ENCODE measurements around the gene SOX10. TPM values are rescaled to one million over a fixed set of nuclear protein-coding genes. Genes with fewer than 3 reads are reported as not detected.

SOX10 gene
- total and polyA plus RNA-seq, 2 of the 4 experiments (the other 2 are of a cell fraction) = not detected

DNA sequence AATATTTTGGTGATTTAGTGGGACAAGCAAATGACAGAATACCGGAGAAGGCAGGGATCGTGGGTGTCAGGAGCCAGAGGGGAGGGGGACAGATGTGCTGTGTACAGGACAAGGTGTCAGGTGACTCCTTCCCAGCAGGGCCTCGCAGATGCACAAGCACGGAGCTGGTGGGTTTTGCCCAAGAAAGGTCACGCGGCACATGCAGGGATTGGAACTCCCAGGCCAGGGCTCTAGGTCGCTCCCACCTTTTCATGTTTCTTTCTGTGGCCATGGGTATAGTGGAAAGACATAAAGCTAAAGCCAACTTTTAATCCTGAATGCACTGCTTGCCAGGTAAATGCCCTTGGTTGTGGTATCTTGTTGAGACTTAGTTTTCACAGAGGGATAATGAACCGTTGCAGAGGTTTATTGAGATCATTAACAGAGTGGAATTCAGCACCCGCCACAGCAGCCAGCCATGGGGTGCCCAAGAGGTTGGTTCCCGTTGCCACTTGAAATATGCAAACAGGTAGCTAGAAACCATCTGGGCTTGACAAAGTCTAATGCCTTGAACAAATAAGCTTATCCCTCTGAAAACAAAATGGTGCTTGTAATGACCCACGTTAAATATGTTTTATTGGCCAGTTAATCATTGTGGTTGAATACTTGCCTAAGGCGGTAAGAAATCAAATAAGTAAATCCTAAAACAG, 41.1 kb downstream of the SOX10 start:
- no peak overlapping the region for H2AK5ac ChIP-seq (ENCODE audit: low read depth, low read length)

More for the DNA sequence above, 41.1 kb downstream of the SOX10 start:
- Histone ChIP-seq H4K5ac (ENCODE audit: low read depth, low read length) (no peak overlapping the region), H4K91ac (ENCODE audit: insufficient read depth, low read depth, low read length) (no peak overlapping the region), H3K36me3 (ENCODE audit: control insufficient read depth, insufficient read depth, low read length) (peaks cover 33% of the 10 kb centered on the region), H3K9me1 (ENCODE audit: insufficient read depth, low read length) (0 out of 2 replicates have a peak, but pooled peaks cover 7% of the 10 kb centered on the region), H2AK9ac (replicated peaks; ENCODE audit: low read depth, low read length, poor library complexity) (peak overlapping the region; percentile 65), H2BK5ac (ENCODE audit: low read depth, low read length, poor library complexity, severe bottlenecking) (no peak overlapping the region), H2BK15ac (ENCODE audit: low read depth, low read length) (no peak overlapping the region), H3K4me1 (ENCODE audit: control insufficient read depth, insufficient read depth, low read length) (no peaks in the 10 kb centered on the region), H3K9me3 (ENCODE audit: control insufficient read depth, insufficient read depth, low read length) (no peaks in the 10 kb centered on the region), H3K18ac (ENCODE audit: low read depth, low read length) (no peak overlapping the region), H4K20me1 (ENCODE audit: insufficient read depth, low read length) (no peaks in the 10 kb centered on the region), H3K4ac (ENCODE audit: low read depth, low read length) (no peak overlapping the region), H3K9ac (ENCODE audit: low read depth, low read length) (no peak overlapping the region), H3K56ac (ENCODE audit: extremely low read depth, insufficient read depth, low read length) (no peak overlapping the region), H2BK120ac (ENCODE audit: low read depth, low read length) (no peak overlapping the region), H2BK20ac (ENCODE audit: low read depth, low read length) (no peak overlapping the region), H3K23ac (ENCODE audit: low read depth, low read length) (no peak overlapping the region), H3K79me1 (ENCODE audit: low read depth in 1 of 2, low read length in 2 of 2) (peaks cover 0 to 6% of the 10 kb centered on the region in 2 experiments; a peak in 1 of 4 replicates), H2AFZ (replicated peaks; ENCODE audit: low read length, poor library complexity) (no peak overlapping the region), H3K14ac (replicated peaks; ENCODE audit: low read depth, low read length) (no peak overlapping the region), H3K4me2 (ENCODE audit: low read depth, low read length) (no peak overlapping the region), H3K27me3 (ENCODE audit: control insufficient read depth, insufficient read depth, low read length) (no peaks in the 10 kb centered on the region), H4K8ac (ENCODE audit: low read depth in 2 of 2, low read length in 2 of 2) (no peak overlapping the region), H3K4me3 (ENCODE audit: insufficient read depth, low read depth, low read length) (no peak overlapping the region), H3K27ac (ENCODE audit: insufficient read depth, low read length) (no peak overlapping the region)
- ChIA-PET POLR2A (ENCODE audit: unreplicated experiment) (no interaction called here), CTCF (no interaction called here)
- in situ Hi-C loops (cut with MboI; ENCODE audit: low sequenced_read_pairs) (no loop called here), intact Hi-C loops (cut with micrococcal nuclease) (no loop called here), dilution Hi-C loops (cut with HindIII; ENCODE audit: low sequenced_read_pairs, unreplicated experiment) (no loop called here)
- DNase-seq (no peak), ATAC-seq (ENCODE audit: low read depth) (no peak)
- no peak for TF ChIP-seq FOS (IDR thresholded peaks at IDR 0.05; ENCODE audit: low read depth, low read length)
- no peak for TF ChIP-seq RCOR1 (IDR thresholded peaks at IDR 0.05; ENCODE audit: insufficient replicate concordance, low read length)
- TF ChIP-seq BHLHE40 (IDR thresholded peaks at IDR 0.05; ENCODE audit: low read depth, low read length) = no peak
- TF ChIP-seq RAD21 (IDR thresholded peaks at IDR 0.05; ENCODE audit: low read length) = no peak
- no peak for TF ChIP-seq NFE2L2 (IDR thresholded peaks at IDR 0.05; ENCODE audit: low read depth, low read length)
- 85% methylated on average over 5 of the region's 12 CpGs; no CpG with 5 or more reads in 1 of the 2 experiments for whole genome bisulfite sequencing, 2 experiments (ENCODE audit: extremely low coverage in 2 of 2, insufficient read length in 1 of 2)
- TSS peak; percentile 31 for BruUV-seq (replicated peaks)
